Ishikawa (cell line): ENCODE data around the gene FGF11.

Experiments
- CEBPB ChIP-seq: IDR thresholded peaks from 2 replicates; pipeline ENCODE4 v1.6.1; 2012
- CREB1 ChIP-seq: IDR thresholded peaks from 2 replicates; pipeline ENCODE4 v1.6.1; 2012; ENCODE audit warnings: low read depth
- EGR1 ChIP-seq: IDR thresholded peaks from 2 replicates; pipeline ENCODE4 v1.6.1; 2012
- EP300 ChIP-seq: IDR thresholded peaks from 2 replicates; pipeline ENCODE4 v1.6.1; 2012; ENCODE audit warnings: borderline replicate concordance
- FOXM1 ChIP-seq: IDR thresholded peaks from 2 replicates; pipeline ENCODE4 v1.6.1; 2012; ENCODE audit warnings: low read depth, borderline replicate concordance
- NFIC ChIP-seq: IDR thresholded peaks from 2 replicates; pipeline ENCODE4 v1.6.1; 2012
- RAD21 ChIP-seq: IDR thresholded peaks from 2 replicates; pipeline ENCODE4 v1.6.1; 2012; ENCODE audit warnings: low read depth
- TAF1 ChIP-seq: IDR thresholded peaks from 2 replicates; pipeline ENCODE4 v1.6.1; 2012; ENCODE audit warnings: low read depth, mild to moderate bottlenecking
- TCF12 ChIP-seq: IDR thresholded peaks from 2 replicates; pipeline ENCODE4 v1.6.1; 2012; ENCODE audit warnings: low read depth
- TEAD4 ChIP-seq: IDR thresholded peaks from 2 replicates; pipeline ENCODE4 v1.6.1; 2012
- YY1 ChIP-seq: IDR thresholded peaks from 2 replicates; pipeline ENCODE4 v1.6.1; 2012; ENCODE audit warnings: low read depth
- ZBTB7A ChIP-seq: IDR thresholded peaks from 2 replicates; pipeline ENCODE4 v1.6.1; 2012; ENCODE audit warnings: low read depth
- TF ChIP-seq, protein P1 (sequence below): IDR thresholded peaks from 2 replicates; pipeline ENCODE4 v1.6.1; 2012
- TF ChIP-seq, protein P2 (sequence below): IDR thresholded peaks from 2 replicates; pipeline ENCODE4 v1.6.1; 2012
- TF ChIP-seq, protein P3 (sequence below): IDR thresholded peaks from 2 replicates; pipeline ENCODE4 v1.6.1; 2012; ENCODE audit warnings: low read depth, mild to moderate bottlenecking

The FGF11 gene

DNA sequence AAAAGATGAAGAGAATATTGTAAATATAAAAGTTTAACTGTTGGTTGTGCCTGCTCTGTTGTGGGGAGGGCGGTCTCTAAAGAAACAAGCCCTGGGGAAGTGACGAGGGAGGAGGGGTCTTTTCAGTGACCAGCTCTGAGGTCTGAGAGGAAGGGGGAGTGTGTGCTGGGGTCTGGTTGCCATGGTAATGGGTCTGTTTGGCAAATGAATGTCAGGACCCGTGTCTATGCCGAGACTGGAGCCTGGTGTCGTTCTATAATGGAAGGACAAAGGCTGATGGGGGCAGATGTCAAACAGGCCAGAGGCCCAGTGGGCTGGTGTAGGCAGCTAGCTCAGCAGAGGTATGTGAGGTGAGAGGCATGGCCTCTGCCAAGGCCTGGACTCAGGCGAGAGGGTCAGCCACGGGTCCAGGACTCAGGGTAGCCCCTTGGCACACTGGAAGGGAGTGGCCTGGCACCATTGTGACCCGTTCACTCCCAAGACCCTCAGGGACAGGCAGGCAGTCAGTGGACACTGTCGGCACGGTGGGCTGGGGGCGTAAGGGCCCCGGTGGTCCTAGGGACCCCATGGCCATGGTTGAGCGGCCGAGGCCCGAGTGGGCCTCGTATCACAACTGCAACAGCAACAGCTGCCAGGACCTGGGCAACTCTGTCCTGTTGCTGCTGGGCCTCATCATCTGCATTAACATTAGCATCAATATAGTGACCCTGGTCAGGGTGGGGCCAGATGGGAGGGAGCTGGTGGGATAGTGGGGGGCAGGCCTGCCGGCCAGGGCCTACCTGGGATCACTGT, 19.3 kb upstream of the FGF11 start, which contains the start of gene SPEM1:
Gene SPEM1 (plus strand): TSS at position 506 of the 792 bp plus-strand sequence. CDS start 61 bp downstream, at position 567.
- TF ChIP-seq, protein P1, sequence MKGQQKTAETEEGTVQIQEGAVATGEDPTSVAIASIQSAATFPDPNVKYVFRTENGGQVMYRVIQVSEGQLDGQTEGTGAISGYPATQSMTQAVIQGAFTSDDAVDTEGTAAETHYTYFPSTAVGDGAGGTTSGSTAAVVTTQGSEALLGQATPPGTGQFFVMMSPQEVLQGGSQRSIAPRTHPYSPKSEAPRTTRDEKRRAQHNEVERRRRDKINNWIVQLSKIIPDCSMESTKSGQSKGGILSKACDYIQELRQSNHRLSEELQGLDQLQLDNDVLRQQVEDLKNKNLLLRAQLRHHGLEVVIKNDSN, result no peak
- TF ChIP-seq TCF12, result no peak
- TF ChIP-seq TEAD4, result no peak
- TF ChIP-seq CREB1, result no peak
- no peak for TF ChIP-seq YY1
- TF ChIP-seq, protein P2, sequence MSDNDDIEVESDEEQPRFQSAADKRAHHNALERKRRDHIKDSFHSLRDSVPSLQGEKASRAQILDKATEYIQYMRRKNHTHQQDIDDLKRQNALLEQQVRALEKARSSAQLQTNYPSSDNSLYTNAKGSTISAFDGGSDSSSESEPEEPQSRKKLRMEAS, result no peak
- no peak for TF ChIP-seq EP300
- no peak for TF ChIP-seq ZBTB7A
- no peak for TF ChIP-seq NFIC
- no peak for TF ChIP-seq CEBPB
- TF ChIP-seq, protein P3, sequence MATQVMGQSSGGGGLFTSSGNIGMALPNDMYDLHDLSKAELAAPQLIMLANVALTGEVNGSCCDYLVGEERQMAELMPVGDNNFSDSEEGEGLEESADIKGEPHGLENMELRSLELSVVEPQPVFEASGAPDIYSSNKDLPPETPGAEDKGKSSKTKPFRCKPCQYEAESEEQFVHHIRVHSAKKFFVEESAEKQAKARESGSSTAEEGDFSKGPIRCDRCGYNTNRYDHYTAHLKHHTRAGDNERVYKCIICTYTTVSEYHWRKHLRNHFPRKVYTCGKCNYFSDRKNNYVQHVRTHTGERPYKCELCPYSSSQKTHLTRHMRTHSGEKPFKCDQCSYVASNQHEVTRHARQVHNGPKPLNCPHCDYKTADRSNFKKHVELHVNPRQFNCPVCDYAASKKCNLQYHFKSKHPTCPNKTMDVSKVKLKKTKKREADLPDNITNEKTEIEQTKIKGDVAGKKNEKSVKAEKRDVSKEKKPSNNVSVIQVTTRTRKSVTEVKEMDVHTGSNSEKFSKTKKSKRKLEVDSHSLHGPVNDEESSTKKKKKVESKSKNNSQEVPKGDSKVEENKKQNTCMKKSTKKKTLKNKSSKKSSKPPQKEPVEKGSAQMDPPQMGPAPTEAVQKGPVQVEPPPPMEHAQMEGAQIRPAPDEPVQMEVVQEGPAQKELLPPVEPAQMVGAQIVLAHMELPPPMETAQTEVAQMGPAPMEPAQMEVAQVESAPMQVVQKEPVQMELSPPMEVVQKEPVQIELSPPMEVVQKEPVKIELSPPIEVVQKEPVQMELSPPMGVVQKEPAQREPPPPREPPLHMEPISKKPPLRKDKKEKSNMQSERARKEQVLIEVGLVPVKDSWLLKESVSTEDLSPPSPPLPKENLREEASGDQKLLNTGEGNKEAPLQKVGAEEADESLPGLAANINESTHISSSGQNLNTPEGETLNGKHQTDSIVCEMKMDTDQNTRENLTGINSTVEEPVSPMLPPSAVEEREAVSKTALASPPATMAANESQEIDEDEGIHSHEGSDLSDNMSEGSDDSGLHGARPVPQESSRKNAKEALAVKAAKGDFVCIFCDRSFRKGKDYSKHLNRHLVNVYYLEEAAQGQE, result no peak

DNA sequence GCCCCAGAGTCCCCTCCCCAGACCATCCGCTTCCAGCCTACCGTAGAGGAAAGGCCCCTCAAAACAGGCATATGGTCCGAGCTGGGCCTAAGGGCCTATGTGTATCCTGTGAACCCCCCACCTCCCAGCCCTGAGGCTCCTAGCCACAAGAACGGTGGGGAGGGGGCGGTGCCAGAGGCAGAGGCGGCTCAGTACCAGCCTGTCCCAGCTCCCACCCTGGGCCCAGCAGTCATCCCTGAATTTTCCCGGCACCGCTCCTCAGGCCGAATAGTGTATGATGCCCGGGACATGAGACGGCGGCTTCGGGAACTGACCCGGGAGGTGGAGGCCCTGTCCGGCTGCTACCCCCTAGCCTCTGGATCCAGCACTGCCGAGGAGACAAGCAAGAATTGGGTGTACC, 18.1 kb upstream of the FGF11 start:
- TF ChIP-seq, protein P3, result no peak
- no peak for TF ChIP-seq FOXM1
- TF ChIP-seq CREB1, result no peak
- TF ChIP-seq, protein P2, result no peak
- TF ChIP-seq EGR1, result no peak
- TF ChIP-seq, protein P1, result no peak
- TF ChIP-seq ZBTB7A, result no peak

DNA sequence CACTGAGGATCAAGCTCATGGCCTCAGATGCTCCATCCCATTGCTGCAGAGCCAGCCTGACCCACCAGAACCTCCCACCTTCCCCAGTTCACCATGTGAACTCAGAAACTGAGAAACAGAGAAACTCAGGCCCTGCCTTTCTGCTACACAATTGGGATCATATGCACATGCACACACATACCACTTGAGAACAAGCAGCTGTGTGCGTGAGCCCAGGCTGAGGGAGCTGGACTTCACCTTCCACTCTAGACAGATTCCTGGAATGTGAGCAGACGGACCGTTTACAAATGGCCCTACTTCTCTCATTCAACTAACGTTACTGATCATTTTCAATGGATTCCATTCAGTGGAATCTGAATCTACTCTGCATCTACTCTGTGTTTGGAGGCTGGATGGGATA, 15.6 kb upstream of the FGF11 start:
- TF ChIP-seq YY1, result no peak
- no peak for TF ChIP-seq CREB1
- TF ChIP-seq TCF12, result no peak
- TF ChIP-seq, protein P2, result no peak

DNA sequence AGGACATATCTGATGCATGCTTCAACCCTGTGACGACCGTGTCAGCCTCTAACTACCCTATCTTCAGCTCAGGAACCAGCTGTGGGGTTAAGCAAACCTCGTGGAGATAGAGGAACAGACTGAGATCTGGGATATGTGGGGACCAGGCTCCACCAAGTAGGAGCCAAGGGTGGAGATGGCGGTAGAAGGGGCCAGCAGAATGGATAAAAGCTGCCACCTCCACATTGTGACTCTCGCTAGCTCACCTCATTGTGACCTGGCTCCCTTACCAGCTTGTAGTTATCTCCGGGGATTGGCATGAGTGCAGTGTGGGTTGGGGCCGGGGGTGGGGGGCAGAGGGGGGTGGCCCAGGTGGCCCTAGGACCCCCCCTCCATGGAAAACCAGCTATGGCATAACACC, 14.0 kb upstream of the FGF11 start, which contains the start of gene SPEM2:
Gene SPEM2 (plus strand): TSS at position 301 of the 400 bp plus-strand sequence. CDS start 73 bp downstream, at position 374.
- TF ChIP-seq, protein P3, result no peak
- no peak for TF ChIP-seq TAF1
- no peak for TF ChIP-seq NFIC
- no peak for TF ChIP-seq YY1
- TF ChIP-seq ZBTB7A, result no peak
- no peak for TF ChIP-seq EP300
- no peak for TF ChIP-seq TEAD4
- TF ChIP-seq CEBPB, result no peak
- TF ChIP-seq, protein P1, result no peak
- no peak for TF ChIP-seq RAD21
- TF ChIP-seq TCF12, result no peak
- TF ChIP-seq, protein P2, result no peak
